ENCODE measurements around the gene GDF15. TPM values are rescaled to one million over a fixed set of nuclear protein-coding genes. Genes with fewer than 3 reads are reported as not detected.

The GDF15 gene
- polyA plus RNA-seq, 3 donors = 0.36 TPM; not detected in 2

DNA sequence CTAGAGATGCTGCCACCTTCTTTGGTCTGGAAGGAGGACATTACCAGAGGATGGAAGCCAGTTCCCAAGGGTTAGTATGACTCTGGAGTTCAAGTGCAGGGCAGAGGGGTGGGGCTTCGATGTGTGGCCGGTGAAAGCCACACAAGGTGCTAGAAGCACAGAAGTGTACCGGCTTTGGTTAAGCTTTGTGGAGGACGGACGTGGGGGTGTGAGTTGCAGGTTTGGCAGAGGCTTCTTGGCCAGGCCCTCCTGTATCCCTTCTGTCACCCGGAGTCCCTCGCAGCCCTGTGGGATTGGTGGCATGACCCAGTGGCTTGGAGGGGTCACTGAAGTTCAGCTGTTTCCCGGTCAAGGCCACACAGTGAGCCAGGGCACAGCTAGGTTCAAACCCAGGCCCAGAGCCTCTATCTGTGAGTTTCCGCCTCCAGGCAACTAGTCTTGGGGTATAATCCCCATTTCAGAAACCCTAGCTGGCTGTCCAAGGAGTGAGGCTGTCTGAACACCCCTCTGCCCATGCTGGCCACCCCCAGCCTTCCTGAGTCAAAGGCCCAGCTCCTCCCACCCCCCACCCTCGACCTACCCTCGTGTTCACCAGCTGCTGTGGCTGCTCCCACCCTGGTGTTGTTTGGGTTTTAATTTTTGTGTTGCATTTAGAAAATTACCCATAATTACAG lies 28.7 kb downstream of the GDF15 start:
- 5% methylated on average over 8 of the region's 11 CpGs for WGBS (ENCODE audit: insufficient coverage)
- Histone ChIP-seq H3K27me3 (ENCODE audit: control insufficient read depth in 2 of 2, insufficient read depth in 2 of 2, low read length in 2 of 2) (no peaks in the 10 kb centered on the region), H3K9me3 (replicated peaks in 1 of 2; ENCODE audit: control insufficient read depth in 1 of 2, insufficient read depth in 1 of 2, low read length in 2 of 2) (no peaks in the 10 kb centered on the region), H3K27ac (ENCODE audit: low read depth in 1 of 2, low read length in 2 of 2) (peak overlapping the region; percentile 99), H3K9ac (ENCODE audit: insufficient read depth, low read length, poor library complexity, severe bottlenecking) (peak overlapping the region; percentile 42), H3K36me3 (replicated peaks in 1 of 2; ENCODE audit: control insufficient read depth in 1 of 2, insufficient read depth in 2 of 2, low read length in 2 of 2) (no peaks in the 10 kb centered on the region), H3K79me2 (ENCODE audit: insufficient read depth, low read length) (peaks cover under 1% of the 10 kb centered on the region), H3K4me3 (replicated peaks in 1 of 3; ENCODE audit: low read depth in 2 of 3, low read length in 3 of 3) (peak overlapping the region in 2 of 3 experiments; percentile 41 to 74), H3K4me2 (replicated peaks; ENCODE audit: extremely low read depth, low read length, poor library complexity, severe bottlenecking) (peak overlapping the region; percentile 91), H4K20me1 (ENCODE audit: insufficient read depth, low read length) (no peaks in the 10 kb centered on the region), H3K4me1 (ENCODE audit: control insufficient read depth in 1 of 2, insufficient read depth in 2 of 2, low read length in 2 of 2) (peaks cover 48 to 65% of the 10 kb centered on the region in 2 donors), H2AFZ (ENCODE audit: insufficient read depth, low read depth, low read length, poor library complexity, severe bottlenecking) (peak overlapping the region; percentile 54)
- H3K4me3 Mint-ChIP-seq = peak overlapping the region; percentile 74 to 75
- peak overlapping the region; percentile 89 to 100 (median 91) for H3K27ac Mint-ChIP-seq
- no peak for DNase-seq
- no peak for TF ChIP-seq CTCF (IDR thresholded peaks at IDR 0.05)
- H3K4me1 Mint-ChIP-seq = peaks cover 53% of the 10 kb centered on the region
- no peaks in the 10 kb centered on the region for H3K36me3 Mint-ChIP-seq
- intact Hi-C loops (cut with micrococcal nuclease) = loop anchor here (5.0 to 10.0 kb wide), 3 partner anchors 140 to 210 kb away; partner anchors contain the start of genes IQCN (in 2 of the 2) and RAB3A (in 1 of the 2)
- H3K9me3 Mint-ChIP-seq = peaks cover 0 to 2% (median 0%) of the 10 kb centered on the region in 7 donors
- peaks cover 2 to 6% (median 6%) of the 10 kb centered on the region in 3 donors for H3K27me3 Mint-ChIP-seq (ENCODE audit: low read depth in 3 of 3)

GRCh38 chr19:18415178-18415867 lies 29.4 kb downstream of the GDF15 start:
- TF ChIP-seq CTCF (IDR thresholded peaks at IDR 0.05) = no peak
- peaks cover 2 to 6% (median 6%) of the 10 kb centered on the region in 3 donors for H3K27me3 Mint-ChIP-seq (ENCODE audit: low read depth in 3 of 3)
- H3K4me1 ChIP-seq (ENCODE audit: control insufficient read depth in 1 of 2, insufficient read depth in 2 of 2, low read length in 2 of 2) = peaks cover 53 to 68% of the 10 kb centered on the region in 2 donors
- peak overlapping the region; percentile 99 to 100 (median 100) for H3K27ac Mint-ChIP-seq
- peaks cover 7% of the 10 kb centered on the region for H3K79me2 ChIP-seq (ENCODE audit: insufficient read depth, low read length)
- peak overlapping the region; percentile 74 to 92 for H3K4me3 Mint-ChIP-seq
- peaks cover 55% of the 10 kb centered on the region for H3K4me1 Mint-ChIP-seq
- H3K9ac ChIP-seq (ENCODE audit: insufficient read depth, low read length, poor library complexity, severe bottlenecking) = peak overlapping the region; percentile 90
- H3K36me3 Mint-ChIP-seq = no peaks in the 10 kb centered on the region
- peak; percentile 45 to 78 (median 64) for DNase-seq
- peaks cover 0 to 3% (median 0%) of the 10 kb centered on the region in 7 donors for H3K9me3 Mint-ChIP-seq
- peak overlapping the region in 2 of 3 experiments; percentile 41 to 74 for H3K4me3 ChIP-seq (replicated peaks in 1 of 3; ENCODE audit: low read depth in 2 of 3, low read length in 3 of 3)
- peaks cover 4% of the 10 kb centered on the region for H4K20me1 ChIP-seq (ENCODE audit: insufficient read depth, low read length)
- H3K27ac ChIP-seq (ENCODE audit: low read depth in 1 of 2, low read length in 2 of 2) = peak overlapping the region; percentile 99
- peak overlapping the region; percentile 91 for H3K4me2 ChIP-seq (replicated peaks; ENCODE audit: extremely low read depth, low read length, poor library complexity, severe bottlenecking)
- peak overlapping the region; percentile 54 for H2AFZ ChIP-seq (ENCODE audit: insufficient read depth, low read depth, low read length, poor library complexity, severe bottlenecking)
- no peaks in the 10 kb centered on the region for H3K9me3 ChIP-seq (replicated peaks in 1 of 2; ENCODE audit: control insufficient read depth in 1 of 2, insufficient read depth in 1 of 2, low read length in 2 of 2)
- intact Hi-C loops (cut with micrococcal nuclease) = loop anchor here (5.0 to 10.0 kb wide), 3 partner anchors 141 to 211 kb away; partner anchors contain the start of genes IQCN (in 2 of the 2) and RAB3A (in 1 of the 2)
- 0% methylated on average over 11 of the region's 25 CpGs for WGBS (ENCODE audit: insufficient coverage)
- no peaks in the 10 kb centered on the region for H3K36me3 ChIP-seq (replicated peaks in 1 of 2; ENCODE audit: control insufficient read depth in 1 of 2, insufficient read depth in 2 of 2, low read length in 2 of 2)
- H3K27me3 ChIP-seq (ENCODE audit: control insufficient read depth in 2 of 2, insufficient read depth in 2 of 2, low read length in 2 of 2) = no peaks in the 10 kb centered on the region

Data from CD14-positive monocyte (primary cell).